ENCODE results near the gene TFPI. TPM values are rescaled to one million over a fixed set of nuclear protein-coding genes. Genes with fewer than 3 reads are reported as not detected.

TFPI gene
- polyA plus RNA-seq, 4 donors: 29.1 to 46.8 (median 37.8) TPM

DNA sequence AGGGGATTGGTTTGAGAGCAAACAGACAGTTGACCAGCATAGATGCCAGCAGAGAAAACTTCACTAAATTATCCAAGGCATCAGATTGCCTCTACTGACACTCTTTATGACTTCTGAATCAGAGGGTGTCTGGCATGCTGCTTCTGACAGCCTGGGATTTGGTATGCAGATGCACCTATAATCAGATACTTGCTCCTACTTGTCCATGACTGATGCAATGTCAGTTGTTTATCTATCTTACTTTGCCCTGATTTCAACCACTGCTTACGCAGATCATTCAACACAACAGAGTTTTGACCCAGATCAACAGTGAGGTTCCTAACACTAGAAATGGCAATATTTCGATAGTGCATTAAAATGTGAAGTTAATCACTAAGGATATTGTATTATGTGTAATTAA, 83.5 kb downstream of the TFPI start:
- no peak for DNase-seq (ENCODE audit: low read depth in 4 of 4, low spot score in 2 of 4)

GRCh38 chr2:187469538-187469937, 84.7 kb downstream of the TFPI start:
- DNase-seq (ENCODE audit: low read depth in 4 of 4, low spot score in 2 of 4): no peak

- DNase-seq (ENCODE audit: low read depth in 4 of 4, low spot score in 2 of 4): no peak
Measured at GRCh38 chr2:187468262-187468661, 86.0 kb downstream of the TFPI start.

- DNase-seq (ENCODE audit: low read depth in 4 of 4, low spot score in 2 of 4): no peak
Measured at GRCh38 chr2:187466129-187466792, 88.0 kb downstream of the TFPI start.

- no peak for DNase-seq (ENCODE audit: low read depth in 4 of 4, low spot score in 2 of 4)
Measured at GRCh38 chr2:187462839-187463238, 91.4 kb downstream of the TFPI start.

GRCh38 chr2:187461294-187462261, 92.7 kb downstream of the TFPI start:
- DNase-seq (ENCODE audit: low read depth in 4 of 4, low spot score in 2 of 4): no peak

DNA sequence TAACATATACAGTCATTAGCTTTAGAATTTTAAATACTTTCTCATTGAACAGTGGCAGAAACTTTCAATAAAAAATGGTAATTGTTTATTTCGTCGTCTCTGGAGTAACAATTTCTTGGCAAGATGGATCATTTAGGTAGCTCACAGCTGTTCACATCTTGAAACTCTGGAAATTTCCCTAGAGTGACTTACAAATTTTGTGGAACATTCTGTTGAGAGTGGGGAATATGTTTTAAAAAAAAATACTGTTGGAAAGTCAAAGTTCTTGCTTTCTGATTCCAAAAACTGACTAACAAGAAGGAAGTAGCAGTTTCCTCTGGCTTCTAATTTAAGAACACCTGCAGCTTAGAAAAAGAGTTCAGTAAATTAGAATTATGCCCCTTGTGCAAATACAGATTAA, 95.0 kb downstream of the TFPI start:
- DNase-seq (ENCODE audit: low read depth in 4 of 4, low spot score in 2 of 4): no peak

DNA sequence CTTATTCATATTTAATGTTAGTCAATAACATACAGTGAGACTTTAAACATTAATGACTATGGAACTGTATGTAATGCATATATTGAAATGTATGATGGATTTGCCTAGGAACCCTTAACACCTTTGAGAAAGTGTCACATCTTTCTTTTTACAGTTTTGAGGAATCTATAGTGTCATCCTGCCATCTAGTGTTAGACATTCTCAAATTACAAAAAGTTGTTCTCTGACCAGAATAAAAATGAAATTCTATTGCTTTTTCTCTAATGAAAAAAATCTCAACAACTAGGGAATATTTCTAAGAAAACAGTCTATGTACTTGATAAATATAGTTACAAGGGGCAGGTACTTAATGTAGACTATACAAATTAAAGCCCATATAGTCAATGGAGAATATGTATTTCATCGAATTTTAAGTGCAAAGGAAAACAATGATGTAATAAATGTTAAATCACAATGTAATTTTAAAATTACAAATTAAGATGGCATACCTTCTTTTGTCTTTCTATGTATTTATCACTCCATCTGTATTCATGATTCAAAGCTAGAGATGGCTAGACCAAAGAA, 101.1 kb downstream of the TFPI start:
- DNase-seq (ENCODE audit: low read depth in 4 of 4, low spot score in 2 of 4): no peak

GRCh38 chr2:187451510-187451909, 102.7 kb downstream of the TFPI start:
- no peak for DNase-seq (ENCODE audit: low read depth in 4 of 4, low spot score in 2 of 4)

DNA sequence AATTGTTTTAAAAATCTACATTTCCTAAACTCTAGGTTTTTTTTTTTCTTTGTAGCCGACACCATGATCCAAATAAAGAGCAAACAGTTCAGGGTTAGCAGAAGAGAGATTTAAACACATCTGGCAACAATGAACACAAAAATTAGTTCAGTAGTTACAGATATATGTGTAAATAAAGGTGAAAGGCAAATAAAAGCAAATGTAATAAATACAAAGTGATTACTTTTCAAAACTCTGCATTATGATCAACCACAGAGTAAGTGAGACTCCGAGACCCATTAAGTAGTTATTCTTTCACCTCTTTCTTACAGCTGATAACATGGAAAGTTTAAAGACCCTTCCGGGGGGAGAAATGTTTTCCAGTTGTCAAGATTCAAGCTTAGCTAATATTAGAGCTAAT, 106.9 kb downstream of the TFPI start:
- DNase-seq (ENCODE audit: low read depth in 4 of 4, low spot score in 2 of 4): no peak

DNA sequence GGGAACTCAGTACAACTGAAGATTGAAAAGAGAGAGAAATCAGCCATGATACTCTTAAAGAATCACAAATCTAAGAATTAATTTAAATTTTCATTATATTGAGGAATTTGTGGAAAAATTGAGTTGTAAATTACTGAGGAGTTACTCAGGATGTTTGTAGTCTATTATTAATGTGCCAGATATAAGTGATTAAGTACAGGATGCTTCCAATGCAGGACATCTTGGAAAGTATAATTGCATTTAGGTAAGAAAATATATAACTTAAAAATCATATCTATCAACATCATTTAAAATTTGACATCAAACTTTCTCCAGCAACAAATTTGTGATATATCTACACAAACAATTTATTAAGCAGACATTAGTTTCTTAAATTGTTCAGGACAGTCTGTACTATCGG, 107.5 kb downstream of the TFPI start:
- no peak for DNase-seq (ENCODE audit: low read depth in 4 of 4, low spot score in 2 of 4)

- no peak for DNase-seq (ENCODE audit: low read depth in 4 of 4, low spot score in 2 of 4)
Measured at GRCh38 chr2:187445051-187445450, 109.2 kb downstream of the TFPI start.

DNA sequence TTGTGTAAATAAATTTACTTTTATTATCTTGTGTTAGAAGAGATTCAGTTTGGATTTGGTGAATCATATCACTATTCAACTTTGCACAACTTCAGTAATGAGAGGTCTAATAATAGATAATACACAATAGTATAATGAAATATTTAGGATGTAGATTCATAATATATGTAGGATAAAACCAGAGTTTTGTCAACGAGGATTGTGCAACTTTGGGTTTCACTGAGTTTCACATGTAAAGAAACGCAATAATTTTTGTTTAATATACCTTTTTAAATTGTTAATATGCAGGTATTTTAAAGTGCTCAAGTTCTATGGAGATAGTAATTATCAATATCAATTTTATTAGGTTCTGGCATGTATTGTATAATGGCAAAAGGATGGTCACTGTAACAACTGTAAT, 111.5 kb downstream of the TFPI start:
- DNase-seq (ENCODE audit: low read depth in 4 of 4, low spot score in 2 of 4): no peak

- no peak for DNase-seq (ENCODE audit: low read depth in 4 of 4, low spot score in 2 of 4)
Measured at GRCh38 chr2:187442378-187442777, 111.9 kb downstream of the TFPI start.

- DNase-seq (ENCODE audit: low read depth in 4 of 4, low spot score in 2 of 4): no peak
Measured at GRCh38 chr2:187440101-187440675, 114.0 kb downstream of the TFPI start.

DNA sequence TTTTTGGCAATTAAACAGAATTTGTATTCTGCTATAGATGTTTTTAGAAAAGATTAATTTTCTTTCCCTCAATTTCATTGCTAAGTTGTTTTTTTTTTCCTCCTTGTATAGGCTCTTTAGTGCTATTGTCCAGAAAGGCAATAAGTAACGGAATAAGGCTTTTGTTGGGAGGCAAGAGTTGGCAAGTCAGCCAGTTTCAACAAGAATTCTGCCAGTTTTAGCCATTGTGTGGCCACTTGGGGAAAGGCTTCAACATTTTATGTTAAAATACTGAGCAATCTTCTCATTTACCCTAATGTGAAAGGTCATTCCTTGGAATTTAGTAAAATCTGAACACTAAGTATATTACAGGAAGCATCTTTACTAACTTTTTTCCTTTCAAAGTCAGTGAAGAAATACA, 115.8 kb downstream of the TFPI start:
- DNase-seq (ENCODE audit: low read depth in 4 of 4, low spot score in 2 of 4): no peak

DNA sequence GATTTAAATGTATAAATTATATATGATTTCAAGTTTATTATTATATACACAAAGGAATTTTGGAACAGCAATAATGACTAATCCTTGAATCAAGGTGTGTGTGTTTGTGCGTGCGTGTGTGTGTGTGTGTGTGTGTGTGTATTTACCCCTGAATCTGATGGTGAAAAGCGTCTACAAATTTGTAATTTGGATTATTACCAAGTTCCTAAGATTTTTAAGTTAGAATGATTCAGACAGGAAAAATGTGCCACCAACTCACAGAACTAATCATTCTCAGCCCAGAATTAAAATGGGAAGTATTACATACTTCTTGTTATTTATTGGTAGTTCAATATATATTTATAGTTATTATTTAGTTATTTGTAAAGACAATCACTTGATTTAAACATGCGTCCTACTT, 118.5 kb downstream of the TFPI start:
- no peak for DNase-seq (ENCODE audit: low read depth in 4 of 4, low spot score in 2 of 4)

DNA sequence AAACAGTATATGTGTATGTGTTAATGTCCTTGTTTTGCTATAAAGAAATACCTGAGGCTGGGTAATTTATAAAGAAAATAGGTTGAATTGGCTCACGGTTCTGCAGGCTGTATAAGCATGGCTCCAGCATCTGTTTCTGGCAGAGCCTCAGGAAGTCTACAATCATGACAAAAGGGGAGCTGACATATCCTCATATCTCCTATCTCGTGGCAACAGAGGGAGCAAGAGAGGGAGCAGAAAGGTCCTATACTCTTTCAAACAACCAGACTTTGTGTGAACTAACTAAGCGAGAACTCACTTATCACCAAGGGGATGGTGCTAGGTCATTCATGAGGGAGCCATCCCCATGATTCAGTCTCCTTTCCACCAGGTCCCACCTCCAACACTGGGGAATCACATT, 119.2 kb downstream of the TFPI start:
- no peak for DNase-seq (ENCODE audit: low read depth in 4 of 4, low spot score in 2 of 4)

- DNase-seq (ENCODE audit: low read depth in 4 of 4, low spot score in 2 of 4): no peak
Measured at GRCh38 chr2:187434342-187434785, 119.9 kb downstream of the TFPI start.

DNA sequence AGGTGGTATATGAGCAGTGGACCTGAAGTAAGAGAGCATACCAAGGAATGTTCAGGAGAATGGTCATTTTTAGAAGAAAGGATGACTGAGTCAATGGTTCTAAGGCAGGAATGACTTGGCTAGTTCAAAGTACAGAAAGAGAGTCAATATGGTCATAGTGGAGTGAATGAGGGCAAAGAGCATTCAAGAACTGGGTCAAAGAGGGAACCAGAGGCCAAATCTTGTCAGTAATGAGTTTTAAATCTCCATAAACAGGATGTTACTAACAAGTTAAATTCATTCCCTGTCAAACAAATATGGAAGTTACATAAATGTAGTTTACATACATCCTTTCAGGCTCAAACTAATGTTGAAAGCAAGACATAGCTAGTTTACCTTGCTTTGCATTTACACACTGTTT, 122.3 kb downstream of the TFPI start:
- DNase-seq (ENCODE audit: low read depth in 4 of 4, low spot score in 2 of 4): no peak

DNA sequence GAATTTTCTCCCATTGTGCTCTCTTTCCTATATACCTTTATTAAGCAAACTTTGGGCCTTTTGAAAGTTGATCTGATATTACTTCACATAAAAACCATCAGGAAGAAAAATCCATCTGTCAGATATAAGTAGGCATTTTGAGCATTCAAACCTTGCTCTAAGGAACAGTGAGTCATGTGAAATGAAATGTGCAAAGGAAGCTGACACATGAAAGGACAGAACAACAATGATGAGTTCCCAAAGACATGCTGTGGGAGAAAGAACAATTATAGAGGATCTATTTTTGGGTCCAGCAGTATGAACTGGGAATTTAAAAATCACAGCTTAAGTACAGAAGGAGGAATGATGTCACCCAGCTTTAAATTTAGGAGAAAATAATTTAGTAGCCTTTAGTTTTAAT, 124.2 kb downstream of the TFPI start:
- DNase-seq (ENCODE audit: low read depth in 4 of 4, low spot score in 2 of 4): no peak

Measured in left renal cortex interstitium (tissue), 4 donors.